Stimulated activated CD8-positive, alpha-beta memory T cell treated with anti-CD3 and anti-CD28 coated beads, Interleukin-4, amount 100 ng/mL, for 24 hours (primary cell): ENCODE results near the gene HPS5.
A peak's percentile ranks its signal among the peaks of the same experiment; 100 is the strongest.
"Not testable (repeated sequence)": the region's sequence is repeated elsewhere in the genome, so short reads cannot be mapped to it uniquely, and the experiment has no call there.

ENCODE experiments used
- DNase-seq: peaks from one replicate; pipeline ENCODE4 v3.0.0-alpha.2; 2020; ENCODE audit warnings: low read depth

HPS5 gene, protein sequence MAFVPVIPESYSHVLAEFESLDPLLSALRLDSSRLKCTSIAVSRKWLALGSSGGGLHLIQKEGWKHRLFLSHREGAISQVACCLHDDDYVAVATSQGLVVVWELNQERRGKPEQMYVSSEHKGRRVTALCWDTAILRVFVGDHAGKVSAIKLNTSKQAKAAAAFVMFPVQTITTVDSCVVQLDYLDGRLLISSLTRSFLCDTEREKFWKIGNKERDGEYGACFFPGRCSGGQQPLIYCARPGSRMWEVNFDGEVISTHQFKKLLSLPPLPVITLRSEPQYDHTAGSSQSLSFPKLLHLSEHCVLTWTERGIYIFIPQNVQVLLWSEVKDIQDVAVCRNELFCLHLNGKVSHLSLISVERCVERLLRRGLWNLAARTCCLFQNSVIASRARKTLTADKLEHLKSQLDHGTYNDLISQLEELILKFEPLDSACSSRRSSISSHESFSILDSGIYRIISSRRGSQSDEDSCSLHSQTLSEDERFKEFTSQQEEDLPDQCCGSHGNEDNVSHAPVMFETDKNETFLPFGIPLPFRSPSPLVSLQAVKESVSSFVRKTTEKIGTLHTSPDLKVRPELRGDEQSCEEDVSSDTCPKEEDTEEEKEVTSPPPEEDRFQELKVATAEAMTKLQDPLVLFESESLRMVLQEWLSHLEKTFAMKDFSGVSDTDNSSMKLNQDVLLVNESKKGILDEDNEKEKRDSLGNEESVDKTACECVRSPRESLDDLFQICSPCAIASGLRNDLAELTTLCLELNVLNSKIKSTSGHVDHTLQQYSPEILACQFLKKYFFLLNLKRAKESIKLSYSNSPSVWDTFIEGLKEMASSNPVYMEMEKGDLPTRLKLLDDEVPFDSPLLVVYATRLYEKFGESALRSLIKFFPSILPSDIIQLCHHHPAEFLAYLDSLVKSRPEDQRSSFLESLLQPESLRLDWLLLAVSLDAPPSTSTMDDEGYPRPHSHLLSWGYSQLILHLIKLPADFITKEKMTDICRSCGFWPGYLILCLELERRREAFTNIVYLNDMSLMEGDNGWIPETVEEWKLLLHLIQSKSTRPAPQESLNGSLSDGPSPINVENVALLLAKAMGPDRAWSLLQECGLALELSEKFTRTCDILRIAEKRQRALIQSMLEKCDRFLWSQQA

DNA sequence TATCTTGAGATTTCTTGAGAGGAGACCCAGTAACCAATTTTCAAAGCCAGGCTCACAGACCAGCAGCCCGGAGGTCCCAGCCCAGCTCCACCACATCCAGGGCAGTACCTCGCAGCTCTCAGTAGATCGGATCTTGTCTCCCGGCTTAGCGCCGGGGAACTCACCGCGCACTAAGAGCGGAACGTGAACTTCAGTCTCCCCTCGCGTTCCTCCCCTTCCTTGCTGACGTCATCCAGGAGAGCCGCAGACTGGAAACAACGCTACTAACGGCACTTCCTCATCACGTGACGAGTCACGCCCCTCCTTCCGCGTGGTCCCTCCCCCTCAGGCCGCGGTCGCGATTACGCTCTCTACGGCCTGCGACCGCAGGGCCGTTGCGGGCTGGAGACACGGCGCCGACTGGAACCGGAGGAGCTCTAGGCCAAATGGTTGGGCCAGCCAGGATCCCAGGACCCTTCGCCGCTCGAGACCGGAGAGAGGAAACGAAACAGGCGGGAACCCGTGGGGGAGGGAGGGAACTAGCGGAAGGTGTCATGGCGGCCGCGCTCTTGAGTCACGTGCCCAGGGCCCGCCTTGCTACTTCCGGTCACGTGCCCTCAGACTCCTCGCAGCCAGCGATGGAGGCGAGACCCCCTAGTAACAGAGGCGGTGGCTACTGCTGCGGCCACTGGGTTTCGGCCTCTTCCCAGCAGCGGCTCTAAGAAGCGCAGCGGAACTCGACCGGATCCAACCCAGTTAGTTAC, at the start of gene HPS5, which contains the start of gene GTF2H1:
Gene HPS5, minus strand, starts transcription at position 172 of the 743 bp plus-strand sequence. CDS start 4,282 bp downstream, outside the sequence.
Gene GTF2H1, plus strand, starts transcription at position 599 of the 743 bp plus-strand sequence. CDS start 10,508 bp downstream, outside the sequence.
- DNase-seq: peak; percentile 91

DNA sequence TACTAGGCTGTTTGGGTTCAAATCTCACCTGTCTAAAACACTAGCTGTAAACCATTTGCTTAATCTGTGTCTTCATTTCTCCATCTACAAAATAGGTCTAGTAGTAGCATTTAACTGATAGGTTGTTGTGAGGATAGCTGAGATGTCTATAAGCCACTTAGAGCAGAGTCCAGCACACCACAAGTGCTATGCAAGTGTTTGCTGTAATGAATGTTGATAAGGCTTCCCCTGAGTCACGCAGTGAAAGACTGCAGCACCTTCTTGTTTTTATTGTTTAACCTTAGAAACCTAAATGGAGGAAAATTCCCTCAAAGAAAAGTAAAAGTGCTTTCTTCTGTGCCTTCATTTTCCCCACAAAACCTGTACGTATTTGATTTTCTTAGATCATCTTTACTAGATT, 49.3 kb upstream of the HPS5 start:
- no peak for DNase-seq

DNA sequence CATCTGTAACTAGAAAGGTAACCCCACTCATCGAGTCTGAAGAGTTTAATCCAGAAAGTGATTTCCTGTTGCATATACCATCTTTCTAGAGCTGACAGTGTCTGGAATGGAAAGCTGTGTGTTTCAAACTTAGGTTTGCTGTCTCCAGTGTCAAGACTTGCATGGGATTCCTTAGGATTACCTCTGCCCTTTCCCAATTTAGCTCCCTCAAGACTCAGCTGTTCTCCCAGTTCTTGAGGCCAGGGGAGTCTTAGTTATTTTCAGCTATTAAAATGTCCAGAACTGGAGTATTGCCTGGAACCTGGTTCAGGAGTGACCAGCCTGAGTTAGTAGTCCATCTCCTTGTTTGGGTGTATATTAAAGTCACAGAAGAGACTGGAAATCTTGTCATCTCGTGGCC, 47.5 kb upstream of the HPS5 start:
- DNase-seq: no peak

DNA sequence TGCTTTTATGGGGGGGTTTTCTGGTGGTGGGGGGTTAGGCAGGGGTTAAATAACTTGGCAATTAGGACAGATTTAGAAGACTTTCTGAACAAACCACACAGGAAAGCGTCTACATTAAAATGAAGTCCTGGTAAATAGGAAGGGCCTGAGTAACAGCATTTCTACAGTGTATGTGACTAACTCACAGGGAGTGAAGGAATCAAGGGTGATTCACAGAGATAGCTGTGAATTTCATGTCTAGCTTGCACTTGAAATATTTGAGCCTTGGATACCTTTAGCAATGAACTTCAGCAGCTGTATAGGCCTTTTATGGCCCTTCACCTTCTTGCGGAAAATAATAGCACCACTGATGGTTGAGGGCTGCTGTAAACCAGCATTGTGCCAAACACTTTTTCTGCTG, 46.3 kb upstream of the HPS5 start:
- DNase-seq: no peak

DNA sequence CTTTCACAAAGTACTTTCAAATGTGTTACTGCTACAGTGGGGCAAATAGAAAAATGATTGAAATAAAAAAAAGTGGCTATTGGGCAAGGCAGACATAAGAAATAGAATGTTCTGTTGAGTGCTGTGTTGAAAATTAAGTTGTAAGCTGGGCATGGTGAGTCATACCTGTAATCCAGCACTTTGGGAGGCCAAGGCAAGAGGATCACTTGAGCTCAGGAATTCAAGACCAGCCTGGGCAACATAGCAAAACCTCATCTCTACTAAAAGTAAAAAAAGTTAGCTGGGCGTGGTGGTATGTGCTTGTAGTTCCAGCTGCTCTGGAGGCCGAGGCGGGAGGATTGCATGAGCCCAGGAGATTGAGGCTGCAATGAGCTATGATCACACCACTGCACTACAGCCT, 45.5 kb upstream of the HPS5 start:
- DNase-seq: no peak

DNA sequence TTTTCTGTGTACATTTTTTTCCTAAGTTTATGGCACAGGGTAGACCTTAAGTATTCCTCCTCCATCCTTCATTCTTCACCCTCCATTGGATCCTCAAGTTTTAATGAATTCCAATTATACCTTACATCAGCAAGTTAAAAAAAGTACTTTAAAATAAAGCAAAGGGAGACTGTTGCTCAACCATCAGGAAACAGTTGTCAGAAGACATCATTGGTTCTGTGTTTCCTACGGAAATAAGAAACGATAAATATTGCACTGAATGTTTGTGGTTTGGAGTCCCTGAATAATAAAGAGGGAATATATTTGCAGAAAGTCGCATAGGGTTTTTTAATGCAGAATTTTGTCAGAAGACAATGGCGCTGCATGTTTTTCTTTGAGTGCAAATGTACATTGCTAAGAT, 44.3 kb upstream of the HPS5 start:
- no peak for DNase-seq

DNA sequence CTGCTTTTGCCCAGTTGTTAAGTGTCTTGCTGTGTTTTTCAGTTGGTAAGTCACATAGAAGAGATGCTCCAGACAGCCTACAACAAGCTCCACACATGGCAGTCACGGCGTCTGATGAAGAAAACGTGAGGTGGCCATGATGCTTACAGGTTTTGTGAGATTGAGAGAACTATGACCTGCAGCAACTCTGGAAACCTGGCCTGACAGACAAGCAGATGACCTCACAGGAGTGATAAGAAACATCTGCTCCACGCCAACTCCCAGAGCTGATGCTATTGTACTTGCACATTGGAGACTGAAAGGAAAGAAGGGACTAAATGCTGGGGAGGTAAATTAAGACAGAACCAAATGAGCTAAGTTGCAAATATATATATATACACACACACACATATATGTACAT, 43.8 kb upstream of the HPS5 start:
- DNase-seq: no peak

DNA sequence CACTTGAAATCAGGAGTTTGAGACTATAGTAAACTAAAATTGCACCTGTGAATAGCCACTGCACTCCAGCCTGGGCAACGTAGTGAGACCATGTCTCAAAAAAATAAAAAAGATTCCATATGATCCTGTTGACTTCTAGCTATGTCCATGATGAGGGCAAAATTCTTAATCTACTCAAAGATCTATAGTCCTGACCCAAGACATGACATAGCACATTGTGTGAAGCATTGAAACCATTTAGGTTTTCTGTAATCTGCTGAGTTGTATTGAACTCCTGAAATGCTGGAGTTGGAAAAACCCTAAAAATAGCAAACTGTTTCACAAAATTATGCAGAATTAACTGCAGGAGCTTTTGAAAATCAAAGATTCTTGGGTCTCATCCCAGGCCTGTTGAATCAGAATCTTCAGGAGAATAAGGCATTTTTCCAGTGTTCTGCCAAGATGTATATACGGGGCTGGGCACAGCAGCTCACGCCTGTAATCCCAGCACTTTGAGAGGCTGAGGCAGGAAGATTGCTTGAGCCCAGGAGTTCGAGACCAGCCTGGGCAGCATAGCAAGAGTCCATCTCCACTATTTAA, 42.6 kb upstream of the HPS5 start:
- DNase-seq: no peak

DNA sequence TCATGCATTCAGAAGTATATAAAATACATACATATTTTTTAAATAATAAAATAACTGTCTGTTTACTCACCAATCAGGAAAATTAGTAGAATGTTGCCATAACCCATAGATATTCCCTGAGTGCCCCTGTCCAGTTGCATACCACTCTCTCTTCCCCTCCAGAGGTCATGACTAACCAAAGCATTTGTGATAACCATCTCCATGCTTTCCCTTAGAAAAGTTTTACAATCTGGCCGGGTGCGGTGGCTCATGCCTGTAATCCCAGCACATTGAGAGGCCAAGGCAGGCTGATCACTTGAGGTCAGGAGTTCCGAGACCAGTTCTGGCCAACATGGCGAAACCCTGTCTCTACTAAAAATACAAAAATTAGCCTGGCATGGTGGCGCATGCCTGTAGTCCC, 39.2 kb upstream of the HPS5 start:
- no peak for DNase-seq

DNA sequence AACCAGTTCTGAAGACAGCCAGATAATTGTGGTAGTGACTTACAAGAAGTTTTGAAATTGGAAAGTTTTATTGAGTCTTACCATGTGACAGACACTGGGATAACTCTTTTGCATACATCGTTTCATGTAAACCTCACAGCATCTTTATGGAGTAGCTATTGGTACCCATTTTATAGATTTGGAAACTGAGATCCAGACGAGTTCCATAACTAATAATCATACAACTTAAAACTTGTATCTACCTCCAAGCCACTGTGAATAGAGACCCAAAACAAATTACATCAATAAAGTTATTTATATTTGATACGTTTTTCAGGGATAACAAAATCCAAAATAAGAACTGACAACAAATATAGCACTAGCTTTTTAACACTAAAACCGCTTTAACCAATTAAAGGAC, 36.7 kb upstream of the HPS5 start:
- DNase-seq: no peak

DNA sequence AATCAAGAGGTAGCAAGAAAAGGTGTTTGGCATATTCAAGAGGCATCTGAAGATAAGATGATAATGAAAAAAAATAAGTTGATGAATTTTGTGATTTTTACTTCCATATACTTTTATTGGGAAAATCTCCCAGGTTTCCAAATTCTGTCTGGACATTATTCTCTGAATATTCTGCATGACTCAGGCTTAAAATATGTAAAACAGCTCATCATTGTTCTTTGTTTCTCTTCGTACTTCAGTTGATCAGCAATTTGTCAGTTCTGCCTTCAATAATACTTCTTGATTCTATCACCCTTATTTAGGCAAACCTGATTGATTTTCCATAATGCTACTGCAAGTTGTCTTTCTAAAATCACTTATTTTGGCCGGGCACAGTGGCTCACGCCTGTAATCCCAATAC, 30.6 kb upstream of the HPS5 start:
- no peak for DNase-seq

DNA sequence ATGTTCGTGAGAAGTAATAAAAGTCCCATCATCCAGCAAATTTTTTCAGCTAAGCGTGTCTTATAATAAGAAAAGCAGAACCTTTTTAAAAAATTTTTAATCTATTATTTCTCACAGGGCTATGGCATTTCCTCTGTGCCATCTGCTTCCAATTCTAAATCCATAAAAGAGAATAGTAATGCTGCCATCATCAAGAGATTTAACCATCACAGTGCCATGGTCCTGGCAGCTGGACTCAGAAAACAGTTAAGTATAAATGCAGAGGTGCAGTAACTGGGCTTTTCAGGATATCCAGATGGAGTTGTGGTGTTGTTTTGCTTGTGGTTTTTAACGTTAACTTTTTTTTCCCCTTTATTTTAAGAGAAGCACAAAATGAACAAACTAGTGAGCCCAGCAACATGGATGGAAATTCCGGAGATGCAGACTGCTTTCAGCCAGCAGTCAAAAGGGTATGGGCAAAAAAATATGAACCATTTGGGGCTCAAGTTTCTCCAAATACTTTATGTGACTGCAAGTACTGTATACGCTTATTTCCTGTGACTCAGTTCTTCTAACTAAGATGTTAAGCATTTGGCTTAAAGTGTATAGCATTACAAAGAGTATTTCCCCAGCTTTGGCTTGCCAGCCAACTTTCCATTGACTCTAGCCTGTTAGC, 25.7 kb upstream of the HPS5 start:
- DNase-seq: no peak

DNA sequence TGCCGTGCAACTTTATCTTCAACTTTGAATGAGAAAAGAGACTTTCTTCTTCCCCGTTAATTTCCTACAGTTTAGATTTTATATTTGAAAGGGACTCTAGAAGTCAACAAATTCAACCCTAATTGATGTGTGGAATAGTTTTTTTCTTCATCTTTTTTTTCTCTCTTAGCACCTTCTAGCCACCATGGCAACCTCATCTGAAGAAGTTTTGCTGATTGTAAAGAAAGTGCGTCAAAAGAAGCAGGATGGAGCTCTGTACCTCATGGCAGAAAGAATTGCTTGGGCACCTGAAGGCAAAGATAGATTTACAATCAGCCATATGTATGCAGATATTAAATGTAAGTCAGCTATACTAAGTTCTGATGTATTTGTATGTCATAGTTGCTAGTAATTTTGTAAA, 11.0 kb upstream of the HPS5 start:
- no peak for DNase-seq

DNA sequence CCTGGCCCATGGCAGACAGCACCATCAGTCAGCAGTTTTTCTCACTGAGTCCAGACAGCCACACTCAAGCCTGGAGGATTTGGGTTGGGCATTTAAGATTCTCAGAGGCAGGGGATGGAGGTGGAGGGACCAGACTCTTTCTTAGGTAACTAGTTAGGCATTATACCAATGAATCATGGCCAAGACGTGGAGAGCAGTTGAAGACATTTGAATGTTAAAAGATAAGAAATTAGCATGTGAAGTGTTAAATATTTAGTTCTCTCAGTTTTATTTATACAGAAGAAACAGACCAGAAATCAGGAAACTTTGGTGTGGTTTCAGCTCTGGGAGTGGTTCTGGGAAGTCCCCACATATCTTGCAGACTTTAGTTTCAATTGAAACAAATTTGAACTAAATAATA, 10.4 kb upstream of the HPS5 start:
- no peak for DNase-seq

DNA sequence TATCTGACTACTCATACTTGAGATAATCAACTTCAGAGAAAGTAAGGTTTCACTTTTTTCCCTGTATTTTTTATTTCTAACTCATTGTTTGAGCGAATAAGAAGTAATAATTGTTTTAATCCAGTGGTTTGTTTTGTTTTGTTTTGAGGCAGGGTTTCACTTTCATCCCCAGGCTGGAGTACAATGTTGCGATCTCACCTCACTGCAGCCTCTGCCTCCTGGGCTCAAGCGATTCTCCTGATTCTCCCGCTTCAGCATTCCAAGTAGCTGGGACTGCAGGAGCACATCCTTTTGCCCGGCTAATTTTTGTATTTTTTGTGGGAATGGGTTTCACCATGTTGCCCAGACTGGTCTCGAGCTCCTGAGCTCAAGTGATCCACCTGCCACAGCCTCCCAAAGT, 9.0 kb upstream of the HPS5 start:
- DNase-seq: no peak

DNA sequence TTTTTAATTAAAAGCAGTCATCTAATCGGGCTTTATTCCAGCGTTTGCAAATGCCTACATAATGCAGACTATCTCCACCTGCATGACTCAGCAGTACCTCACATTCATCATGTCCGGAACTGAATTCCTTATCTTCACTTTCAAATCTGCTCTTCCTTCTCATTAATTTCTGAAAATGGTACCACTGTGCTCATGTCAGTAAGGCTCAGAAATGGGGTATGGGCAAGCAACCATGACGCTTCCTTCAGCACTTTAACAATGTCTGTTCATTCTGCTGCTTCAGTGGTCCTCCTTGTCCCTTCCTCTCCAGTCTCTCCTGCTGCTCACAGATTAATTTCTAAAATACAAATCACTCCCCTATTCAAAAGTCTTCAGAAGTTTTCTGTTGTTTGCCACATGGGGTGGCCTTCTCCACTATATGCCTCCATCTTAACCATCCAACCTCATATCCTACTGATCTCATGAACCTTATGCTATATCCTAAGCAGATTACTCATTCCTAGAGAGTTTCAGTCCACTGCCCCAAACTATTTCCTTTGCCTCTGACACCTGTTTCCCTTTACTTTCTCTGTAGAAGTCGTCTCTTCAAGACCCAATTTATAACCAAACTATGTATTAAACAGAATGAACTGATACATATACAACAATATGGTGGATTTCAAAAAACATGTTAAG, 7.4 kb upstream of the HPS5 start:
- no peak for DNase-seq

DNA sequence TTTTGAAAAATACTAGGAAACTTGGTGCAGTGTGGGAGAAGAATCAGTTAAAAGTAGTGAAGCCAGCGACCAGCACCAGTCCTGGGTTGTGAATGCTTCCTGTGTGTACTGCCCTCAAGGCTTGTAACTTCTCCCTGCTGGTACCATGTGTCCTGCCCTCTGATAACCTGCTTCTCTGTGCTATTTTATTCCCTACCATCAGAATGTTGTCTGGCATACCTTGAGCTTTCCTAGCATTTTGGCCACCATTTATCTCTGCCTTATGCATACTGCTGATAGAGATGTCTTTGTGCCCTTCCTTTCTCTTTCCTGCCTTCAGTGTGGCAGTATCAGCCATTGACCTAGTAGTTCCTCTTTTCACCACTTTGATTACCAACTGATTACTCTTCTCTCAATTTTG, 2.4 kb upstream of the HPS5 start:
- DNase-seq: no peak

DNA sequence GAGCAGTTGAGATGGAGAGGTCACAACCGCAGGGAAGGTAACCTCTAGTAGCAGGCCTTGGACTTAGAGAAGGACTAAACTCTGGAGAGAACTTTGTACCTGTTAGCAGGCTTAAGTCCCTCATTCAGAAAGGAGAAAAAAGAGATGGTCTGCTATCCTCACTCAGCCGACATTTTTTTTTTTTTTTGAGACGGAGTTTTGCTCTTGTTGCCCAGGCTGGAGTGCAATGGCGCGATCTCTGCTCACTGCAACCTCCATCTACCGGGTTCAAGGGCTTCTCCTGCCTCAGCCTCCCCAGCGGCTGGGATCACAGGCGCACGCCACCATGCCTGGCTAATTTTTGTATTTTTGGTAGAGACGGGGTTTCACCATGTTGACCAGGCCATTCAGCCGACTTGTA, 1.9 kb upstream of the HPS5 start:
- not testable (repeated sequence) for DNase-seq

DNA sequence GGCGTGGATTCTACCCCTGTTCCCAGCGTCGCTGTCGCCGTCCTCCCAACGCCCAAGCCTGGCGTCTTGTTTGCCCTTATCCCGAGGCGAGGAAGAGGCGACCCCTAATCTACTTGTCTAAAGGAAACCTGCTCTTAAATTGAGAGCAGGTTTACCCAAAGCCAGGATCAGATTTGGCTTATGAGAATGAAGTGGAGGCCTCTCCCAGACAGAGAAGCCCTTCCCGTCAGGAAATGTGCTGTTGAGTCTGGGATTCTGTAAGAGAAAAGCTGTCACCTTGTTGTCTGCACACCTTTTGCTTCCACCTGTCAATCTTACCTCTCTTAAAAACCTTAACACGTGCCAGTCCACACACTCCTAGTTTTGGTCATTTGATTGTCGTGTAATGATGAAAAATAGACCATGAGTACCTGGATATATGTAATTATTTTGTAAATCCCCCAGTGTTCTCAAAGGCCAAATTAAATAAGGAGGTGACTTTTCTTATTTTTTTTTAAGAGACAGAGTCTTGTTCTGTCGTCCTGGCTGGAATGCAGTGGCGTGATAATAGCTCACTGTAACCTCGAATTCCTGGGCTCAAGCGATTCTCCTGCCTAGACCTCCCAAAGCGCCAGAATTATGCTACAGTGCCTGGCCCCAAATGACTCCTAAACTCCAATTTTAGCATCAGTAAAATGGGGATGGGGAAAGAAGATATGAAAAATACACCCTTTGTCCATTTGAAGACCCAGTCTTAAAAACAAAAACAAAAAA, 1.1 kb upstream of the HPS5 start:
- DNase-seq: no peak

DNA sequence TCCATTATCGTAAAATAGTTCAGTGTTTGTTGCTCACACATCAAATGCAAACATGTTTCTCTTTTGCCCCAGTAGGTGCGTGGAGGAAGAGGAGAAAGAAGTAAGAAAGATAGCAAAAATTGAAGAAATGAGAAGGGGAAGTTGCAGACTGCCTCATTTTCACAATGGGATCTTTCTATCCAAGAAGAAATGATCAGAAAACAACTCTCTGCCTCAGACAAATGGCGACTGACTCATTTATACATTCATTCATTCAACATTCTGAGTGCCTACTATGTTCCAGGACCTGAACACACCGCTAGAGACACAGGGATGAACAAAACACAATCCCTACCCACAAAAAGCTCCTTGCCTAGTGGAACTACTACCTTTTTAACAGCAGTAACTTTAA, 367 bp downstream of the HPS5 start:
- no peak for DNase-seq
